ENCODE measurements around the gene CRYGB.
A peak's percentile ranks its signal among the peaks of the same experiment; 100 is the strongest.

Gene CRYGB

GRCh38 chr2:208179028-208179609 lies 33.2 kb upstream of the CRYGB start:
- H3K9ac ChIP-seq (ENCODE audit: low read length), result no peak overlapping the region
- H3K27me3 ChIP-seq (replicated peaks; ENCODE audit: control insufficient read depth, insufficient read depth, low read length), result no peaks in the 10 kb centered on the region
- no peak overlapping the region for H3K4me3 ChIP-seq (ENCODE audit: low read length)
- no peaks in the 10 kb centered on the region for H3K9me3 ChIP-seq (ENCODE audit: control insufficient read depth, low read length)
- no peaks in the 10 kb centered on the region for H3K36me3 ChIP-seq (ENCODE audit: control insufficient read depth, insufficient read depth, low read length, severe bottlenecking)
- DNase-seq (ENCODE audit: low read depth), result no peak
- H3K4me1 ChIP-seq (ENCODE audit: control insufficient read depth, insufficient read depth, low read length), result peaks cover 5% of the 10 kb centered on the region

GRCh38 chr2:208175840-208176153 lies 29.8 kb upstream of the CRYGB start:
- no peaks in the 10 kb centered on the region for H3K36me3 ChIP-seq (ENCODE audit: control insufficient read depth, insufficient read depth, low read length, severe bottlenecking)
- H3K4me3 ChIP-seq (ENCODE audit: low read length), result no peak overlapping the region
- H3K9ac ChIP-seq (ENCODE audit: low read length), result peak overlapping the region; percentile 33
- H3K27me3 ChIP-seq (replicated peaks; ENCODE audit: control insufficient read depth, insufficient read depth, low read length), result no peaks in the 10 kb centered on the region
- H3K4me1 ChIP-seq (ENCODE audit: control insufficient read depth, insufficient read depth, low read length), result peaks cover 5% of the 10 kb centered on the region
- no peaks in the 10 kb centered on the region for H3K9me3 ChIP-seq (ENCODE audit: control insufficient read depth, low read length)
- DNase-seq (ENCODE audit: low read depth), result no peak

GRCh38 chr2:208175069-208175839 lies 29.3 kb upstream of the CRYGB start:
- Histone ChIP-seq H3K9me3 (ENCODE audit: control insufficient read depth, low read length) (no peaks in the 10 kb centered on the region), H3K36me3 (ENCODE audit: control insufficient read depth, insufficient read depth, low read length, severe bottlenecking) (no peaks in the 10 kb centered on the region), H3K4me1 (ENCODE audit: control insufficient read depth, insufficient read depth, low read length) (peaks cover 5% of the 10 kb centered on the region), H3K4me3 (ENCODE audit: low read length) (no peak overlapping the region), H3K9ac (ENCODE audit: low read length) (peak overlapping the region; percentile 33), H3K27me3 (replicated peaks; ENCODE audit: control insufficient read depth, insufficient read depth, low read length) (no peaks in the 10 kb centered on the region)
- peak; percentile 93 for DNase-seq (ENCODE audit: low read depth)

GRCh38 chr2:208174144-208174543 lies 28.2 kb upstream of the CRYGB start:
- Histone ChIP-seq H3K36me3 (ENCODE audit: control insufficient read depth, insufficient read depth, low read length, severe bottlenecking) (no peaks in the 10 kb centered on the region), H3K4me1 (ENCODE audit: control insufficient read depth, insufficient read depth, low read length) (peaks cover 5% of the 10 kb centered on the region), H3K27me3 (replicated peaks; ENCODE audit: control insufficient read depth, insufficient read depth, low read length) (no peaks in the 10 kb centered on the region), H3K9ac (ENCODE audit: low read length) (no peak overlapping the region), H3K4me3 (ENCODE audit: low read length) (no peak overlapping the region), H3K9me3 (ENCODE audit: control insufficient read depth, low read length) (no peaks in the 10 kb centered on the region)
- DNase-seq (ENCODE audit: low read depth), result no peak

GRCh38 chr2:208172125-208172524 lies 26.2 kb upstream of the CRYGB start:
- no peaks in the 10 kb centered on the region for H3K36me3 ChIP-seq (ENCODE audit: control insufficient read depth, insufficient read depth, low read length, severe bottlenecking)
- H3K4me1 ChIP-seq (ENCODE audit: control insufficient read depth, insufficient read depth, low read length), result peaks cover 5% of the 10 kb centered on the region
- H3K9me3 ChIP-seq (ENCODE audit: control insufficient read depth, low read length), result no peaks in the 10 kb centered on the region
- no peak overlapping the region for H3K9ac ChIP-seq (ENCODE audit: low read length)
- no peaks in the 10 kb centered on the region for H3K27me3 ChIP-seq (replicated peaks; ENCODE audit: control insufficient read depth, insufficient read depth, low read length)
- H3K4me3 ChIP-seq (ENCODE audit: low read length), result no peak overlapping the region
- DNase-seq (ENCODE audit: low read depth), result no peak

GRCh38 chr2:208164951-208165755 lies 19.2 kb upstream of the CRYGB start:
- peaks cover 6% of the 10 kb centered on the region for H3K27me3 ChIP-seq (replicated peaks; ENCODE audit: control insufficient read depth, insufficient read depth, low read length)
- no peaks in the 10 kb centered on the region for H3K36me3 ChIP-seq (ENCODE audit: control insufficient read depth, insufficient read depth, low read length, severe bottlenecking)

GRCh38 chr2:208163489-208163888 lies 17.5 kb upstream of the CRYGB start, which contains the start of gene CRYGA:
TSS of gene CRYGA (minus strand) at chr2:208163589. CDS start at chr2:208163556, 33 bp downstream.
- no peak within 1 kb of the TSS for H3K4me3 ChIP-seq (ENCODE audit: low read length)
- peaks cover 6% of the 10 kb centered on the region for H3K27me3 ChIP-seq (replicated peaks; ENCODE audit: control insufficient read depth, insufficient read depth, low read length)
- no peaks in the 10 kb centered on the region for H3K9me3 ChIP-seq (ENCODE audit: control insufficient read depth, low read length)
- H3K4me1 ChIP-seq (ENCODE audit: control insufficient read depth, insufficient read depth, low read length), result no peaks in the 10 kb centered on the region
- no peaks in the 10 kb centered on the region for H3K36me3 ChIP-seq (ENCODE audit: control insufficient read depth, insufficient read depth, low read length, severe bottlenecking)
- H3K9ac ChIP-seq (ENCODE audit: low read length), result no peak within 1 kb of the TSS
- no peak for DNase-seq (ENCODE audit: low read depth)

More at GRCh38 chr2:208164951-208165755, 19.2 kb upstream of the CRYGB start:
- Histone ChIP-seq H3K9ac (ENCODE audit: low read length) (no peak overlapping the region), H3K9me3 (ENCODE audit: control insufficient read depth, low read length) (no peaks in the 10 kb centered on the region), H3K4me1 (ENCODE audit: control insufficient read depth, insufficient read depth, low read length) (no peaks in the 10 kb centered on the region), H3K4me3 (ENCODE audit: low read length) (no peak overlapping the region)
- no peak for DNase-seq (ENCODE audit: low read depth)

- no peak overlapping the region for H3K9ac ChIP-seq (ENCODE audit: low read length)
- H3K27me3 ChIP-seq (replicated peaks; ENCODE audit: control insufficient read depth, insufficient read depth, low read length), result no peaks in the 10 kb centered on the region
- DNase-seq (ENCODE audit: low read depth), result no peak
- H3K36me3 ChIP-seq (ENCODE audit: control insufficient read depth, insufficient read depth, low read length, severe bottlenecking), result no peaks in the 10 kb centered on the region
- peaks cover 3% of the 10 kb centered on the region for H3K9me3 ChIP-seq (ENCODE audit: control insufficient read depth, low read length)
- no peaks in the 10 kb centered on the region for H3K4me1 ChIP-seq (ENCODE audit: control insufficient read depth, insufficient read depth, low read length)
- no peak overlapping the region for H3K4me3 ChIP-seq (ENCODE audit: low read length)
Observed at GRCh38 chr2:208156439-208156838, 10.5 kb upstream of the CRYGB start.

- no peaks in the 10 kb centered on the region for H3K36me3 ChIP-seq (ENCODE audit: control insufficient read depth, insufficient read depth, low read length, severe bottlenecking)
- H3K9me3 ChIP-seq (ENCODE audit: control insufficient read depth, low read length), result peaks cover 5% of the 10 kb centered on the region
- H3K9ac ChIP-seq (ENCODE audit: low read length), result no peak overlapping the region
- H3K27me3 ChIP-seq (replicated peaks; ENCODE audit: control insufficient read depth, insufficient read depth, low read length), result no peaks in the 10 kb centered on the region
- H3K4me1 ChIP-seq (ENCODE audit: control insufficient read depth, insufficient read depth, low read length), result no peaks in the 10 kb centered on the region
- no peak for DNase-seq (ENCODE audit: low read depth)
- no peak overlapping the region for H3K4me3 ChIP-seq (ENCODE audit: low read length)
Observed at GRCh38 chr2:208153156-208153555, 7.2 kb upstream of the CRYGB start.

GRCh38 chr2:208150956-208151355 lies 5.0 kb upstream of the CRYGB start:
- Histone ChIP-seq H3K36me3 (ENCODE audit: control insufficient read depth, insufficient read depth, low read length, severe bottlenecking) (no peaks in the 10 kb centered on the region), H3K4me1 (ENCODE audit: control insufficient read depth, insufficient read depth, low read length) (no peaks in the 10 kb centered on the region)

GRCh38 chr2:208150094-208150493 lies 4.1 kb upstream of the CRYGB start:
- Histone ChIP-seq H3K36me3 (ENCODE audit: control insufficient read depth, insufficient read depth, low read length, severe bottlenecking) (no peaks in the 10 kb centered on the region), H3K9ac (ENCODE audit: low read length) (no peak overlapping the region), H3K4me3 (ENCODE audit: low read length) (no peak overlapping the region), H3K27me3 (replicated peaks; ENCODE audit: control insufficient read depth, insufficient read depth, low read length) (peaks cover 15% of the 10 kb centered on the region), H3K4me1 (ENCODE audit: control insufficient read depth, insufficient read depth, low read length) (no peaks in the 10 kb centered on the region), H3K9me3 (ENCODE audit: control insufficient read depth, low read length) (peaks cover 5% of the 10 kb centered on the region)
- DNase-seq (ENCODE audit: low read depth), result no peak

More at GRCh38 chr2:208150956-208151355, 5.0 kb upstream of the CRYGB start:
- H3K9ac ChIP-seq (ENCODE audit: low read length), result no peak overlapping the region
- H3K9me3 ChIP-seq (ENCODE audit: control insufficient read depth, low read length), result peaks cover 5% of the 10 kb centered on the region
- DNase-seq (ENCODE audit: low read depth), result no peak
- peaks cover 14% of the 10 kb centered on the region for H3K27me3 ChIP-seq (replicated peaks; ENCODE audit: control insufficient read depth, insufficient read depth, low read length)
- no peak overlapping the region for H3K4me3 ChIP-seq (ENCODE audit: low read length)

All from adipocyte (in vitro differentiated cells).